DOHH2 (cell line): ENCODE measurements around the gene TFAP2C.

Experiments used
- EZH2phosphoT487 ChIP-seq: fragments of 200-600 bp; sonication (generic); IDR thresholded peaks from 2 replicates; pipeline ENCODE4 v1.6.1; 2017; ENCODE audit warnings: borderline replicate concordance, mild to moderate bottlenecking, antibody characterized with exemption, low read length, moderate library complexity, mixed read lengths
- TF ChIP-seq, protein P1 (sequence below): fragments of 200-600 bp; sonication (generic); IDR thresholded peaks from one replicate; pipeline ENCODE4 v1.5.1; 2014; ENCODE audit warnings: antibody characterized with exemption, mild to moderate bottlenecking, low read depth, low read length; ENCODE audit not compliant: poor library complexity, severe bottlenecking

DNA sequence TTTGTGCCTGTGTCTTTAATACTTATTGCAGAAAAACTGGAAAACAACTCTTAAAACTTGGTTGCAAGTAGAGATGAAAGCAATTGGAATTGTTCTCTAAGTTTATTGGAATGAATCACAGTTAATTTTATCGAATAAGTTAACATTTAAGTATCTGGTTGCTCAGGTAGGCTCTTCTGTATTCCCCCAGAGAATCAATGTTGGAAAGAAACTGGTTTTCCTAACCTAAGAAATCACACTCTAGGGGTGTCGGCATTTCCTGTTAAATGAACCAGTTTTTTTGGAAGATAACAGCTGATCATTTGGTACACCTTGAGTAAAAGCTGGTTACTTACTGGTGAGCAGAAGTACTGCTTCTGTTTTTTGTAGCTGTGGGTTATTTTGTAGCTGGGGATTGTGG is 5.2 kb downstream of the TFAP2C start:
- TF ChIP-seq, protein P1, sequence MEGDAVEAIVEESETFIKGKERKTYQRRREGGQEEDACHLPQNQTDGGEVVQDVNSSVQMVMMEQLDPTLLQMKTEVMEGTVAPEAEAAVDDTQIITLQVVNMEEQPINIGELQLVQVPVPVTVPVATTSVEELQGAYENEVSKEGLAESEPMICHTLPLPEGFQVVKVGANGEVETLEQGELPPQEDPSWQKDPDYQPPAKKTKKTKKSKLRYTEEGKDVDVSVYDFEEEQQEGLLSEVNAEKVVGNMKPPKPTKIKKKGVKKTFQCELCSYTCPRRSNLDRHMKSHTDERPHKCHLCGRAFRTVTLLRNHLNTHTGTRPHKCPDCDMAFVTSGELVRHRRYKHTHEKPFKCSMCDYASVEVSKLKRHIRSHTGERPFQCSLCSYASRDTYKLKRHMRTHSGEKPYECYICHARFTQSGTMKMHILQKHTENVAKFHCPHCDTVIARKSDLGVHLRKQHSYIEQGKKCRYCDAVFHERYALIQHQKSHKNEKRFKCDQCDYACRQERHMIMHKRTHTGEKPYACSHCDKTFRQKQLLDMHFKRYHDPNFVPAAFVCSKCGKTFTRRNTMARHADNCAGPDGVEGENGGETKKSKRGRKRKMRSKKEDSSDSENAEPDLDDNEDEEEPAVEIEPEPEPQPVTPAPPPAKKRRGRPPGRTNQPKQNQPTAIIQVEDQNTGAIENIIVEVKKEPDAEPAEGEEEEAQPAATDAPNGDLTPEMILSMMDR: no peak
- TF ChIP-seq EZH2phosphoT487: no peak
